HG02571 (cell line): ENCODE measurements around the gene TMCO4.
"Not testable (repeated sequence)": the region's sequence is repeated elsewhere in the genome, so short reads cannot be mapped to it uniquely, and the experiment has no call there.

Source experiments
- ATAC-seq: cut with Tn5 transposase; IDR thresholded peaks from one replicate; pipeline ENCODE4 v1.9.1; 2021; ENCODE audit warnings: mild to moderate bottlenecking, moderate library complexity; ENCODE audit not compliant: unreplicated experiment

Gene TMCO4

GRCh38 chr1:19643602-19644394 is 155.9 kb downstream of the TMCO4 start, which contains the start of gene NBL1:
NBL1 (plus strand) TSS chr1:19644311; CDS start chr1:19655031, 10,720 bp downstream.
- ATAC-seq = no peak

DNA sequence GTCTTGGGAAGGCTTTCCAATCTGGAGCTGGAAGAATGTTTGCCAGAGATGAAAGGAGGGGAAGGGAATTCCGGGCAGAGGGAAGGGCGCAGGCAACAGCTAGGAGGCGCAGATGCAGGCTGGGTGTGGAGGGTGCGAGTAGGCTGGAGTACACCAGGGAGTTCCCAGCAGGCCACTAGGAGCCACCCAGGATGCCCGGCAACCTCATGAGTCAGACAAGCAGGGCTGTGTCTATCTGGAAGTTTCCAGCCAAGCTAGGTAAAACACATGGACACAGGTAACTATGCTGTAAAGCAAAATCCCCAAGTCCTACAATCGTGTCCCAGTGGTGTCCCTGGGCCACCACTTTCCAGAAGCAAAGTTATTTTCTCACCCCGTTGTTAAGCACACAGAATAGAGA is 156.6 kb downstream of the TMCO4 start:
- ATAC-seq = no peak

DNA sequence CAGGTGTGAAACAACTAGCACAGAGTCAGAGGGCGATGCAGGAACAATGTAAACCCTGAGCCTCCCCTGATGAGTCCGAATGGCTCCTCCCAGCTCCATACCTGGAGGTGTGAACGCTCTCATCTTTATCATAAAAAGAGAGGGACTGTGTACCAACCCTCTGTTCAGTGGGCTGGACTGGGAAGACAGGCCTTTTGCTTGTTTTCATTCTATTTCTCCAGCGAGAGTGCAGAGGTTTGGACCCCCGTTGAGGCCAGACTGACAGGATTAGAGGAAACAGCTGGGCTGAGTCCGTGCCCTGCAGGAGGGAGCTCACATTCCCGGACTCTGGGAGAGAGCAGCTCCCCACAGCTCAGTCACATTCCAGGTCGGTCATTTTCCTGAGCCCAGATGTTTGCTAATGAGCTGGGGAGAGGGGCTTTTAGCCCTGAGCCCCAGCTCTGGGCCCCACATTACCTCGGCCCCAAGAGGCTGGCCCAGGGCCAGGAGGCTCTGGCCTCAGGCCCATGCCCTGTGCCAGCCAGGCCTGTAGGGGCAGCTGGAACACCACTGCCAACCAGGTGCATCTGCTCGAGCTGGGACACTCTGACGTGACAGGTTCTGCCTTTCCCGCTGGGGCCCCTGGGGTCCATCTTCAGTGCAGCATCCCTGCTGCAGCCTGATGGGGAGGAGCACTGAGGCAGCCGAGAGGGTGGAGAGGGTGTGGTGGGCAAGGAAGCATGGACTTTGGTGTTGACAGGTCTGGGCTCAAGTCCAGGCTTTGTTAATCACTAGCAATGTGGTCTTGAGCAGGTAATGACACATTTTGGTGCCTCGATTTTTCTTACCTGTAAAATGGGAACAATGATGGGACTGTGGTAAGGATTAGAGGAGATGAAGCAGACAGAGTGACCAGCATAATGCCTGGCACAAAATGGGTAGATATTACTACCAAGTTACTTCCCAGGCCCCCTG is 159.1 kb downstream of the TMCO4 start:
- no peak for ATAC-seq

- no peak for ATAC-seq
These were observed 159.7 kb downstream of the TMCO4 start for GRCh38 chr1:19639999-19640362.

- ATAC-seq = not testable (repeated sequence)
These were observed 160.5 kb downstream of the TMCO4 start for GRCh38 chr1:19639228-19639627.

GRCh38 chr1:19637606-19638005 is 162.1 kb downstream of the TMCO4 start:
- no peak for ATAC-seq

- not testable (repeated sequence) for ATAC-seq
These were observed 163.0 kb downstream of the TMCO4 start for GRCh38 chr1:19636749-19637148.

GRCh38 chr1:19636065-19636464 is 163.7 kb downstream of the TMCO4 start:
- no peak for ATAC-seq

- ATAC-seq = no peak
These were observed 164.1 kb downstream of the TMCO4 start for GRCh38 chr1:19635646-19636045.

DNA sequence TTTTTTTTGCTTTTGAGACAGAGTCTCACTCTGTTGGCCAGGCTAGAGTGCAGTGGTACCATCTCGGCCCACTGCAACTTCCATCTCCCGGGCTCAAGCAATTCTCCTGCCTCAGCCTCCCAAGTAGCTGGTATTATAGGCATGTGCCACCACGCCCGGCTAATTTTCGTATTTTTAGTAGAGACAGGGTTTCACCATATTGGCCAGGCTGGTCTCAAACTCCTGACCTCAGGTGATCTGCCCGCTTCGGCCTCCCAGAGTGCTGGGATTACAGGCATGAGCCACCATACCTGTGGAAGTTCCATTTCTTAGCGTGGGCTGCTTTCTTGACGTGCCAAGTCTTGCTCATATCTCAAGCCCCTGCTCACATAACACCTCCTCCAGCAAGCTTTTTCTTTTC is 164.7 kb downstream of the TMCO4 start:
- not testable (repeated sequence) for ATAC-seq

DNA sequence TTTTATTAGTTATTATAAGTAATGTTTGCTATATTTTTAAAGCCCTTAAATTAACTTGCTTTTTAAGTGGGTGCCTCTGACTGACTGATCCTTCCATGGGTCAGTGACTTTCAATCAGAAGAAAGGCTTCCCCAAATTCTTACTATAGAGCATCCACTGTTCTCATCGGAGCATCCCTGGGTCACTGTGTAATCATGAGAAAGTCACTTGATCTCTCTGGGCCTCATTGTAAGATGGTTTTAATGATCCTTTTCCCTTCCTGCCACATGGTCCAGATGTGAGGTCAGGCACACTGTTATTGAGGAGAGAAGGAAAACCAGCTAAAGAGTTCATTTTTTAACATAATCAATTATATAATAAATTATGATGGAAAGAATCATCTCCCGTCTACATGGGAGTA is 166.6 kb downstream of the TMCO4 start:
- no peak for ATAC-seq
